ENCODE measurements around the gene ERCC2.
A peak's percentile ranks its signal among the peaks of the same experiment; 100 is the strongest.
"Not testable (repeated sequence)": the region's sequence is repeated elsewhere in the genome, so short reads cannot be mapped to it uniquely, and the experiment has no call there.

ERCC2 gene

GRCh38 chr19:45370410-45371204 lies at the start of gene ERCC2:
TSS of gene ERCC2 (minus strand) at chr19:45370573. CDS start at chr19:45370540, 33 bp downstream.
- peak; percentile 96 to 97 for DNase-seq

- DNase-seq, result no peak
Measured at GRCh38 chr19:45419895-45420294, 49.5 kb upstream of the ERCC2 start.

- no peak for DNase-seq
Measured at GRCh38 chr19:45419396-45419795, 49.0 kb upstream of the ERCC2 start.

GRCh38 chr19:45418802-45419201 lies 48.4 kb upstream of the ERCC2 start:
- DNase-seq, result no peak

GRCh38 chr19:45417151-45417550 lies 46.8 kb upstream of the ERCC2 start:
- DNase-seq, result no peak

GRCh38 chr19:45414468-45414867 lies 44.1 kb upstream of the ERCC2 start:
- no peak for DNase-seq

GRCh38 chr19:45413497-45413896 lies 43.1 kb upstream of the ERCC2 start:
- DNase-seq, result no peak

- DNase-seq, result not testable (repeated sequence)
Measured at GRCh38 chr19:45410330-45410729, 40.0 kb upstream of the ERCC2 start.

- DNase-seq, result no peak
Measured at GRCh38 chr19:45409557-45409920, 39.2 kb upstream of the ERCC2 start.

GRCh38 chr19:45408830-45409556 lies 38.6 kb upstream of the ERCC2 start:
- no peak for DNase-seq

- no peak for DNase-seq
Measured at GRCh38 chr19:45408121-45408520, 37.7 kb upstream of the ERCC2 start.

- not testable (repeated sequence) for DNase-seq
Measured at GRCh38 chr19:45407585-45407984, 37.2 kb upstream of the ERCC2 start.

GRCh38 chr19:45407091-45407375 lies 36.7 kb upstream of the ERCC2 start:
- DNase-seq, result no peak

- peak; percentile 79 for DNase-seq
Measured at GRCh38 chr19:45406226-45407090, 36.1 kb upstream of the ERCC2 start, which contains the start of gene POLR1G. TSS of gene POLR1G (plus strand) at chr19:45406644. CDS start at chr19:45406697, 53 bp downstream.

GRCh38 chr19:45405435-45406225 lies 35.3 kb upstream of the ERCC2 start:
- peak; percentile 77 to 83 for DNase-seq

- peak; percentile 30 to 65 for DNase-seq
Measured at GRCh38 chr19:45404557-45405434, 34.4 kb upstream of the ERCC2 start, which contains the start of gene PPP1R13L. TSS of gene PPP1R13L (minus strand) at chr19:45405069. CDS start at chr19:45398318, 6,751 bp downstream.

GRCh38 chr19:45403781-45404556 lies 33.6 kb upstream of the ERCC2 start:
- peak; percentile 12 to 55 for DNase-seq

- no peak for DNase-seq
Measured at GRCh38 chr19:45403272-45403671, 32.9 kb upstream of the ERCC2 start.

GRCh38 chr19:45402298-45403061 lies 32.1 kb upstream of the ERCC2 start:
- DNase-seq, result no peak

- DNase-seq, result no peak
Measured at GRCh38 chr19:45401815-45402214, 31.4 kb upstream of the ERCC2 start.

All from SHP77 (cell line).